Spleen (tissue), 11 donors: ENCODE measurements around the gene SPATA3. TPM values are rescaled to one million over a fixed set of nuclear protein-coding genes. Genes with fewer than 3 reads are reported as not detected.
A peak's percentile ranks its signal among the peaks of the same experiment; 100 is the strongest.

Experiments used
- DNase-seq: peaks from one replicate; pipeline ENCODE4 v3.0.0-alpha.2; 2020
- H3K27ac ChIP-seq, 8 donors: fragments of 200-600 bp; sonication (generic) in 7 of 8; 1 replicate in 4 of 8; 2 replicates in 4 of 8; pipeline versions ENCODE4 v1.5.0 to v1.8.0; 2016 to 2021; ENCODE audit warnings: inconsistent platforms in 4 of 8, mild to moderate bottlenecking in 4 of 8, moderate library complexity in 1 of 8
- H3K27me3 ChIP-seq, 7 donors: fragments of 200-600 bp; sonication (generic) in 6 of 7; replicated peaks in 1 of 7; 1 replicate in 4 of 7; 2 replicates in 3 of 7; pipeline versions ENCODE4 v1.5.0 to v1.8.0; 2016 to 2021; ENCODE audit warnings: inconsistent platforms in 3 of 7, mild to moderate bottlenecking in 1 of 7
- H3K36me3 ChIP-seq, 6 donors: fragments of 200-600 bp; sonication (generic) in 5 of 6; 1 replicate in 4 of 6; 2 replicates in 2 of 6; pipeline versions ENCODE4 v1.5.0 to v1.8.0; 2016 to 2021; ENCODE audit warnings: inconsistent platforms in 2 of 6
- H3K4me1 ChIP-seq, 6 donors: fragments of 200-600 bp; sonication (generic) in 5 of 6; 1 replicate in 3 of 6; 2 replicates in 3 of 6; pipeline versions ENCODE4 v1.5.0 to v1.8.0; 2016 to 2021; ENCODE audit warnings: inconsistent platforms in 3 of 6
- H3K4me3 ChIP-seq, 8 donors: fragments of 200-600 bp; sonication (generic) in 7 of 8; 1 replicate in 4 of 8; 2 replicates in 4 of 8; pipeline versions ENCODE4 v1.5.0 to v1.8.0; 2016 to 2021; ENCODE audit warnings: inconsistent platforms in 4 of 8, mild to moderate bottlenecking in 4 of 8, moderate library complexity in 2 of 8
- H3K9me3 ChIP-seq, 8 donors: fragments of 200-600 bp; sonication (generic) in 7 of 8; 1 replicate in 4 of 8; 2 replicates in 4 of 8; pipeline versions ENCODE4 v1.5.0 to v1.8.0; 2016 to 2021; ENCODE audit warnings: inconsistent platforms in 4 of 8
- CTCF ChIP-seq, 11 experiments: fragments of 200-600 bp in 7 of 11; fragments of 450-650 bp in 4 of 11; sonication (generic) in 4 of 11; IDR thresholded peaks in 8 of 11; conservative IDR thresholded peaks in 3 of 11; 1 replicate in 7 of 11; 2 replicates in 4 of 11; pipeline versions ENCODE4 v1.4.0 to v1.8.0; 2016 to 2021; ENCODE audit warnings: antibody characterized with exemption in 11 of 11, inconsistent platforms in 4 of 11, mild to moderate bottlenecking in 1 of 11
- POLR2A ChIP-seq, 3 donors: fragments of 450-650 bp; IDR thresholded peaks; one replicate each; pipeline ENCODE4 v1.5.1; 2017; ENCODE audit warnings: antibody characterized with exemption in 3 of 3, mild to moderate bottlenecking in 1 of 3
- POLR2AphosphoS5 ChIP-seq, 3 donors: sonication (generic); formaldehyde crosslinking; IDR thresholded peaks; one replicate each; pipeline ENCODE4 v1.5.1; 2017; ENCODE audit warnings: antibody characterized with exemption in 3 of 3
- WGBS, 5 donors: extraction: QIAGEN DNeasy Blood & Tissue Kit in 3 of 5; methylation state at CpG; one replicate each; pipeline versions ENCODE4 v1.1.5 to v1.1.7; 2013 to 2018; 5-methylcytosine and 5-hydroxymethylcytosine counted together
- intact Hi-C: fragments of 100-400 bp; cut with DNase I; formaldehyde crosslinking; loops from one replicate; pipeline ENCODE4 v1.15.0; 2023; ENCODE audit warnings: low total_unique reads
- polyA plus RNA-seq, 3 donors: library from polyadenylated mRNA; stranded (reverse); fragments of 200-250 nt; gene quantifications; one replicate each; pipeline ENCODE4 v1.2.1, GENCODE V29; 2013
- total RNA-seq, 7 donors: library from RNA; depleted of rRNA in 3 of 7; stranded (reverse); fragments of >200 nt in 3 of 7; fragmentation: NEBNext Ultra II Directional in 4 of 7; extraction: Animal tissue kit (Norgen Biotek cat#: 25700) in 4 of 7; gene quantifications; one replicate each; pipeline versions ENCODE4 v1.1.0 to v1.2.1, GENCODE V29; 2016 to 2021
- donor health status: healthy with polysubstance abuse.
- donor health status: DM: no; HTN: no; CAD: no; lungs with moderate emphysema.
- donor health status: DM: no; HTN: no; CAD: no.
- donor health status: Bipolar disorder and iron deficiency.
- donor health status: healthy.
- donor health status: DM: no; HTN: no; CAD: no.
- donor health status: DM: yes; HTN: yes; CAD: no.

The SPATA3 gene
- total and polyA plus RNA-seq, 10 donors = not detected

- H3K27ac ChIP-seq = no peak overlapping the region
- 68 to 78% (median 74%) methylated on average over 11 of the region's 11 CpGs for WGBS, 5 donors
- no peak for TF ChIP-seq CTCF (IDR thresholded peaks at IDR 0.05 in 8 of 11, conservative IDR thresholded peaks at IDR 0.05 in 3 of 11)
- TF ChIP-seq POLR2A (IDR thresholded peaks at IDR 0.05) = no peak
- no peak for TF ChIP-seq POLR2AphosphoS5 (IDR thresholded peaks at IDR 0.05)
- no peaks in the 10 kb centered on the region for H3K36me3 ChIP-seq
- intact Hi-C loops = no loop called here
- H3K4me1 ChIP-seq = peaks cover 0 to 21% (median 11%) of the 10 kb centered on the region in 6 donors
- H3K9me3 ChIP-seq = peaks cover 0 to 3% (median 0%) of the 10 kb centered on the region in 8 donors
- H3K4me3 ChIP-seq = no peak overlapping the region
- DNase-seq = no peak
- H3K27me3 ChIP-seq = peaks cover 3 to 59% (median 30%) of the 10 kb centered on the region in 7 donors
These were observed 37.5 kb downstream of the SPATA3 start for GRCh38 chr2:231033147-231034132.

GRCh38 chr2:231034291-231034882 is 38.5 kb downstream of the SPATA3 start:
- Histone ChIP-seq H3K4me1 (peaks cover 0 to 26% (median 13%) of the 10 kb centered on the region in 6 donors), H3K27me3 (peaks cover 3 to 68% (median 40%) of the 10 kb centered on the region in 7 donors), H3K27ac (no peak overlapping the region), H3K4me3 (no peak overlapping the region), H3K9me3 (no peaks in the 10 kb centered on the region), H3K36me3 (no peaks in the 10 kb centered on the region)
- TF ChIP-seq CTCF (IDR thresholded peaks at IDR 0.05 in 8 of 11, conservative IDR thresholded peaks at IDR 0.05 in 3 of 11) = no peak
- TF ChIP-seq POLR2A (IDR thresholded peaks at IDR 0.05) = no peak
- no peak for DNase-seq
- 23 to 36% (median 35%) methylated on average over 4 of the region's 4 CpGs for WGBS, 5 donors
- intact Hi-C loops = no loop called here

GRCh38 chr2:231036131-231036530 is 40.2 kb downstream of the SPATA3 start:
- H3K4me3 ChIP-seq = no peak overlapping the region
- no peaks in the 10 kb centered on the region for H3K36me3 ChIP-seq
- no peak for DNase-seq
- WGBS, 5 donors = 75 to 87% (median 80%) methylated on average over 3 to 4 of the region's 4 CpGs
- peaks cover 0 to 26% (median 13%) of the 10 kb centered on the region in 6 donors for H3K4me1 ChIP-seq
- no peak overlapping the region for H3K27ac ChIP-seq
- H3K9me3 ChIP-seq = no peaks in the 10 kb centered on the region
- TF ChIP-seq POLR2A (IDR thresholded peaks at IDR 0.05) = no peak
- H3K27me3 ChIP-seq = peaks cover 3 to 86% (median 51%) of the 10 kb centered on the region in 7 donors
- intact Hi-C loops = no loop called here

GRCh38 chr2:231036578-231037106 is 40.7 kb downstream of the SPATA3 start:
- H3K27me3 ChIP-seq = peaks cover 3 to 91% (median 51%) of the 10 kb centered on the region in 7 donors
- intact Hi-C loops = no loop called here
- H3K27ac ChIP-seq = no peak overlapping the region
- peaks cover 0 to 26% (median 13%) of the 10 kb centered on the region in 6 donors for H3K4me1 ChIP-seq
- H3K9me3 ChIP-seq = no peaks in the 10 kb centered on the region
- DNase-seq = no peak
- WGBS, 5 donors = 62 to 74% (median 64%) methylated on average over 12 of the region's 12 CpGs
- H3K4me3 ChIP-seq = peak overlapping the region in 2 of 8 donors; percentile 20 to 66
- TF ChIP-seq POLR2AphosphoS5 (IDR thresholded peaks at IDR 0.05) = no peak
- TF ChIP-seq POLR2A (IDR thresholded peaks at IDR 0.05) = no peak
- no peak for TF ChIP-seq CTCF (IDR thresholded peaks at IDR 0.05 in 8 of 11, conservative IDR thresholded peaks at IDR 0.05 in 3 of 11)
- H3K36me3 ChIP-seq = no peaks in the 10 kb centered on the region
